Gastroesophageal sphincter (tissue), 3 donors: ENCODE results near the gene KCNAB1.

Source experiments
- CTCF ChIP-seq, 4 experiments: fragments of 200-600 bp in 2 of 4; fragments of 450-650 bp in 2 of 4; sonication (generic) in 1 of 4; IDR thresholded peaks; one replicate each; pipeline ENCODE4 v1.5.1; 2017 to 2019; ENCODE audit warnings: antibody characterized with exemption in 4 of 4, mild to moderate bottlenecking in 2 of 4, moderate library complexity in 2 of 4
- EP300 ChIP-seq: sonication (generic); formaldehyde crosslinking; IDR thresholded peaks from one replicate; pipeline ENCODE4 v1.6.1; 2017; ENCODE audit warnings: antibody characterized with exemption, mild to moderate bottlenecking
- POLR2A ChIP-seq, 2 donors: fragments of 450-650 bp; IDR thresholded peaks; one replicate each; pipeline ENCODE4 v1.6.1; 2017; ENCODE audit warnings: antibody characterized with exemption in 2 of 2, mild to moderate bottlenecking in 2 of 2, moderate library complexity in 1 of 2
- POLR2AphosphoS5 ChIP-seq: sonication (generic); formaldehyde crosslinking; IDR thresholded peaks from one replicate; pipeline ENCODE4 v1.6.1; 2017; ENCODE audit warnings: antibody characterized with exemption

- TF ChIP-seq CTCF (IDR thresholded peaks at IDR 0.05), result no peak
- TF ChIP-seq POLR2A (IDR thresholded peaks at IDR 0.05), result no peak
- no peak for TF ChIP-seq EP300
- TF ChIP-seq POLR2AphosphoS5, result no peak
These were observed 136.6 kb downstream of the KCNAB1 start for GRCh38 chr3:156256945-156257344.
